Activated CD8-positive, alpha-beta memory T cell treated with anti-CD3 and anti-CD28 coated beads for 24 hours (primary cell): Measurements from ENCODE around the gene BARX1.
"Not testable (repeated sequence)": the region's sequence is repeated elsewhere in the genome, so short reads cannot be mapped to it uniquely, and the experiment has no call there.

Experiments
- DNase-seq: peaks from one replicate; pipeline ENCODE4 v3.0.0-alpha.2; 2020

Gene BARX1

DNA sequence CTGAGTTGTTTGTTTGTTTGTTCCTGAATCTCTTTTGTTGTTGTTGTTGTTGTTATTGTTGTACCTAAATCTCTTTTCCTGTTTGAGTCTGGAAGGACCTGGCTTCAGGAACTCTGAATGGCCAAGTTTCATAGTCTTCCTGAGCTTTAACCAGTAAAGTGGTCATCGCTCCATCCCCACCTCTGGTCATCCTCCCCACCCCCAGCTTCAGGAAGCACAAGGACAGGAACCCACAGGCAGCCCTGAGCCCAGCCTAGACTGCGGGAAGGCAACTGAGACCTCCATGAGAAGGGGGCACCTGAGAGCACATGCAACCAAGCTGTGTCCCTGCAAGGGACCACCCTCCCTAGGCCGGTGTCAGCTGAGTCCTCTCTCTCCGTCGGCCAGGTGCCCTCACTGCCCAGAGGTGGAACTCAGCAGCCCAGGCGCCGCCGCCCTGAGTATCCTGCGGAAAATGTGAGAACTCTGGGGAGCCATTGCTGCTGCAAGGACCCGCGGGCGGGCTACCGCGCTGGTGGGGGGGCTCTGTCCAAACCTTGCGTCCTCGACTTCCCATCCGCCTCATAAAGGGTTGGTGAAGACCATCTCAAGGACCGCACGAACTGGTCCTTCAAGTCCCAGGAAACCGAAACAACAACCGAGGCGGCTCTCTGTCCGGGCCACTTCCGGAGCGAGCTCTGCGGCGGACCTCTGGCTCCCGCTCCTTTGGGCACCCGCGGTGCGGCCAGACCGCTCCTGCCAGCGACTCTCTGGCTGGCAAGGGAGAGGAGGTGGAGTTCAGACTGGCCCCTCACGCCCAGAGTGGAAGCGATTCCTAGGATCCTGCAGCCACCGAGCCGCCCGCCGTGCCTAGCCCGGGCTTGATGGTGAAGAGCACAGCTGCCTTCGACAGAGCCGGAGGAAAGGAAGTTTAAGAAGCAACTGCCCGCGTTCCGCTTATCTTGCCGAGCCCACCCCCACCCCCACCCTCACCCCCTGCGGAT, 4.2 kb downstream of the BARX1 start:
- peak; percentile 65 for DNase-seq

DNA sequence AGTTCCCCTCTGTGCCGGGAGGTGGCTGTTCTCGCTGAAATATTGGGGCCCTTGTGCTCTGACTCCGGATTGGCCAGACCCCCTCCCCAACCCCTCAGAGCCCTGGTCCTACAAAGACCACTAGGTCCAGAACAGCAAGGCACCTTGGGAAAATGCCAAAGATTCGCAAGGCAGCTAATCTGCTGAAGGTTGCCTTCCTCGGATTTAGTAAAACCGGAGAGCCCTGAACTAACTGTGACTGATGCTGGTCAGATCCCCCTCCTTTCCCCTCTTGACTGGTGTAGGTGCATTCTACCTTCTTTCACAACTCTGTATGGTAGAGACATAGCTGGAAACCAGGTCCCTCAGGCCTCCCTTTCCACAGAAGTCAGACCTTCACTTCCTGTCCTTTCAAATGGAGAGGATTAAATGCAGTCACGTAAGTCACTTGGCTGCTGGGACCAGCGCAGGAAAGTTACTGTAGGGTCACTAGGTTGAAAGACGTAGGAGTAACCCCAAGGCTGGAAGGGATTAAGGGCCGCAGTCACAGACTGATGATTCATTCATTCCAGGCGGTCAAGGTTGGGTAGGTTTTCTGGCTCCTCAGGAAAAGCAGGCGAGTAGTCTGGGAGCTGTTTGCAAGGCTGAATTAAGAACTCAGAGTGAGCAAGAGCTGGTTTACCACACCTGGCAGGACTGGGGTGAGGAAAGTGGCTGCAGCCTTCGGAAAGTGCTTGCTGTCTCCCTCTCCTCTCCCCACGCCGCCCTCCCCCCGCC, 5.3 kb downstream of the BARX1 start:
- no peak for DNase-seq

- DNase-seq, result no peak
These were observed 6.0 kb downstream of the BARX1 start for GRCh38 chr9:93949073-93949693.

DNA sequence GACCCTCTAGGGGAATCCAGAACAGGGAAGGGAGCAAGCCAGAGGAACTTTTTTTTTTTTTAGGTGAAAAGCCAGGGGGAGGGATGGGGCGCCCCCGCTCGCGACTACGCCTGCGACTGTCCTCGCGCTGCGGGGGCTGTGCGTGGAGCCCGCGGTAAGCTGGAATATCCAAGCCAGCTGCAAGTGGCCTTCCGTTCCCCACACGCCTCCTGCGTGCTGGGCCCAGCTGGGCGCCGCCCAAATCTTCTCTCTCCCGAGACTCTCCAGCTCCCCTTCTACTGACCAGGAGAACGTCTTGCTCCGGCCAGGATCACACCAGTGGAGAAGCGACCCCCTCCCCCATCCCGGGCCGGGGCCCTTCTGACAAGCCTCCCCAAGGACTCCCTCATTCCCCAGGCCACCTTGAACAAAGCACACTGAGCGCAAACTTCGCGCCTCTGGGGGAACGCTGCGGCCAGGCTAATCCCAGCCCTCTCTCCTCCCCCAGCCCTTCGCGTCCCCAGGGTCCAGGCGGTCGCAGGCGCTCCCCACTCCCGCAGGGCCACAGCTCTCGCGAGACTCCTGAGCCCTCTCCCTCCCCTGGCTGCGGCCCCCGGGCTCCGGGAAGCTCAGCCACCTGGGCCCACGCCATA, 6.6 kb downstream of the BARX1 start:
- DNase-seq, result no peak

- DNase-seq, result no peak
These were observed 7.6 kb downstream of the BARX1 start for GRCh38 chr9:93947409-93948070.

- no peak for DNase-seq
These were observed 8.8 kb downstream of the BARX1 start for GRCh38 chr9:93946338-93946712.

DNA sequence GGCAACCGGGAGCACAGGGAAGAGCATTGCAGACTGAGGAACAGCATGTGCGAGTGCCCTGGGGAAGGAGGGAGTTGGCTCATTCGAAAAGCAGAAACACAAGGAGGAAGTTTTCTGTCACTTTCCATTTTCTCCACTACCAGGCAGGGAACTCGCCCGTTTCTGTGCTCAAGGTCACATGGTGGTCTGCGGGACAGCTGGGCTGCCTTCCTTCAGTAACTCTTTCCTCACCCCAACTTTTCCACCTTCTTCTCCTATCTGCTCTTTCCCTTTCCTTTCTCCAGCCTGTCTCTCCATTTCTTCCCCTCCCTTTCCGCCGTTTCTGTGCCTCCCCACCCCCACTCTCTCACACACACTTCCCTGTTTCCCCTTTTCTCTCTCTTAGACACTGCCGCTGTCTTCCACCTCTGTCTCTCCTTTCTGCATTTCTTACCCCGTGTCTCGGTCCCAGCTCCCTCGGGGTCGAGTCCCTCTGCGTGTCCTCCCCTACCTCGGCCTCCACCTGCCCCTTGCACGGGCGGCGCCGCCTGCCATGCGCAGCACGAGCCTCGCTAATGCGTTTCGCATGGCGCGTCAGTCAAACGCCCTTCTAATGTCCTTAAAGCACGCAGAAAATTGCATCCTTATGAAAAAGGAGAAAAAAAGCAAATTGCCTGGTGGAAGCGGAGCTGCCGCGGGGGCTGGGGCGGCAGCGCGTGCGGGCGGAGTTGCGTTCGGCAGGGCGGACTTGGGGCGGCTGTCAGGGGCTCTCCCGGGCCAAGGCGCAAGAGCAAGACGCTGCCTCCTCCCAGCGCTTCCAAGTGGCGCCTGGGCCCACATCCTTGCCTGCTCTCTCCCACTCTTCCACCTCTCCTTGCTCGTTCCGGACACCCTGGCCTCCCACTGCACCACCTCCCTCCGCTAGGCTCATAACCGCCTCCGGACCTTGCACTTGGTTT, 9.5 kb downstream of the BARX1 start:
- DNase-seq, result no peak

DNA sequence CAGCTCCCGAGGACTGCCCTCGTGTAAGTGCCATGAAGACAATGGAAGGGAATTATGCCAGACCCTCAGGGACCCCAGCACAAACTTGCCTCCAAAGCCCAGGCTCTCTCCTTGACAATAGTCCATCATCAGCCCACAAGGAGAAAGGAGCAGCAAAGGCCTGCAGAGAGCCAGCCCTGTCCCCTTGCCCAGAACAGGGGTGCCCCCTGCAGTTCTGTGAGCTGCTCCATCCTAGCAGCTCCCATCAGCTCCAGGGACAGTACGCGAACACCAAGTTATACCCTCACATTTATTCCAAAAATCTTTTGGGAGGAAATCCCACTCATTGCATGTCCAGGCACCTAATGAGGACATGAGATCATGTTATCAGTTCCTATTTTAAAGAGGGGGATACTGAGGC, 11.1 kb downstream of the BARX1 start:
- no peak for DNase-seq

GRCh38 chr9:93942161-93942560, 13.0 kb downstream of the BARX1 start:
- no peak for DNase-seq

DNA sequence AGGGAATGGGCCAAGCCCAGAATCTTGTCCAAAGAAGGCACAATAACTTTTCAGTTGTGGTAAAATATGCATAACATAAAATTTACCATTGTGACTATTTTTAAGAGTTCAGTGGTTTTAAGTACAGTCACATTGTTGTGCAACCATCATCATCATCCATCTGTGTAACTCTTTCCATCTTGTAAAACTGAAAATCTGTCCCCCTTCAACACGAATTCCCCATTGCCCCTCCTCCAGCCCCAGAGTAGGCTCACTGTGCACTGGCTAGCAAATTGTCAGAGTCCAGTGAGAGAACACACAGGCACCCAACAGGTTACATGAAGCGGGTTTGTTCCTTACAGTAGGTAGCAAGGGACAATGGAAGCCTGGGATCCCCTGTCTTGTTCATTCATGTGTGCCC, 13.7 kb downstream of the BARX1 start:
- no peak for DNase-seq

- DNase-seq, result no peak
These were observed 14.2 kb downstream of the BARX1 start for GRCh38 chr9:93940951-93941350.

- not testable (repeated sequence) for DNase-seq
These were observed 15.6 kb downstream of the BARX1 start for GRCh38 chr9:93939589-93939988.

DNA sequence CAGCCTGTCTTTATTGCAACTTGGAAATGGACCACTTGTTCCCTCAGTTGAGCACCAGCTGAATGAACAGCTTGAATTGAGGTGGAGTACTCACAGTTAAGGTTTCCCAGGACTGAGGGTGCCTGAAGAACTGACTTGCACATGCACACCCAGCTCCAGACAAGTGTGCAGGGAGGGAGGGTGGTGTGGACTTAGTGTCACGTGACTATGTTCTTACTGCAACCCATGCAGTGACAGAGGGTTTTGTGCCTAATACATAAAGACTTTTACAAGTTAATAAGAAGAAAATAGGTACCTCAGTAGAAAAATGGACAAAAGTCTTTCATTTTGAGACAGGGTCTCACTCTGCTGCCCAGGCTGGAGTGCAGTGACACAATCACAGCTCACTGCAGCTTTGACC, 18.0 kb downstream of the BARX1 start:
- DNase-seq, result no peak

DNA sequence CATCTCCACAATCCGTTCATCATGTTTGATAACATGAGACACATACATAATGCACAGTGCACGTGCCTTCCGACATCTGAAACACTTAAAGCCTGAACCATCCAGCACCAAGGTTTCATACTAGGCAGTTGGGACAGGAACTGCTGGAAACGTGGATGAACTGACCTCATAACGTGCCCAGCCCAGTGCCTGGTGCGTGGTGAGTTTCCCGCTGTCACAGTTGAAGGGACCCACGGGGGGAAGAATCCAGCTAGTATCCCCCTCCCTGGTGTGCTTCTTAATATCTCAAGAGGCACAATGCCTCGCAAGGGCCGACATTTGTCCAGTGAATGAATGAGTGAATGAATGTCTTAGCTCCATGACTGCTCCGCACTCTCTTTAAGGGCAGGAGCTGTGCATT, 23.2 kb downstream of the BARX1 start:
- no peak for DNase-seq

- no peak for DNase-seq
These were observed 25.1 kb downstream of the BARX1 start for GRCh38 chr9:93930070-93930469.

DNA sequence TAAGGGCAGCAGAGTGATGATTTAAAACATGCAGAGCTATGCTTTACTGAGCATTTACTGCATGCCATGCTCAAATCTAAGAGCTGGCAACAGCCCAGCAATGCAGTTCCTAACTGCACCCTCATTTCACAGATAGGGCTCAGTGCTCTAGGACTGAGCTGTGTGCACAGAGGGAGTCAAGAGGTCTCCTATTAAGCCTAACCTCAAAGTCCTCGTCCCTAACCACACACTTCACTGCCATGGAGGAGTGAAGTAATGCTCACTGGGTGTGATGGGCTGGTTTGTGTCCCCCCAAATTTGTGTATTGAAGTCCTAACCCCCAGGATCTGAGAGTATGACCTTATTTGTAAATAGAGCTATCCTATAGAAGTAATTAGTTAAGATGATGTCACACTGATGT, 25.9 kb downstream of the BARX1 start:
- no peak for DNase-seq

- no peak for DNase-seq
These were observed 32.6 kb downstream of the BARX1 start for GRCh38 chr9:93922535-93922934.

DNA sequence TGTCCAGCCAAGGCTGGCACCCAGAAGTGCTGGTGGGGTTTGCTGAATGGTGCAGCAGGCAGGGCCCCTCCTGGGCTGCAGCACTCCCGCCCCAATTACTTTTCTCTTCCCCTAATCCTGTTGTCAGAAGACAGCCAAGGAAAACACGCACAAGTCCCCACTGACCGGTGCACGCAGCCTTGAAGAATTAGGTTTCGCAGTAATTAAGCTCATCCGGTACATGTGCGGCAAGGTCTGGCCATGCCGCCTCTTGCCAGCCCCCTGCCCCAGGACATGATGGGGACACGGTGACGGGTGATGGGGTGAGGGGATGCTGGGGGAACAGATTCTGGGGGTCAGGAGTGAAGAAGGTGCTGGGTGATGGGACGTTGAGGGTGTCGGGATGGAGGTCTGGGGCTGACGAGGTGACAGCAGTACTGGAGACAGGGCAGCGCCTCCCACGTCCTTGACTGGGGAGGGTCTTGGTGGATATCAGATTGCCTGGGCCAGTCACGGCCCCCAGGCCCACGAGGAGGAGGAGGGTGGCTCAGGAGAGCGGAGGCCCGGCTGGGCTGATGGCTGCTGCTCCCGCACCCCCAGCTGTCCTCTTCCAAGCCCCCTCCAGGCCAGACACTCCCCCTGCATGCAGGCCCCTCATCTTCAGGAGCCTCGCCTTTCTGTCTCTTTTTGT, 34.9 kb downstream of the BARX1 start:
- DNase-seq, result no peak

DNA sequence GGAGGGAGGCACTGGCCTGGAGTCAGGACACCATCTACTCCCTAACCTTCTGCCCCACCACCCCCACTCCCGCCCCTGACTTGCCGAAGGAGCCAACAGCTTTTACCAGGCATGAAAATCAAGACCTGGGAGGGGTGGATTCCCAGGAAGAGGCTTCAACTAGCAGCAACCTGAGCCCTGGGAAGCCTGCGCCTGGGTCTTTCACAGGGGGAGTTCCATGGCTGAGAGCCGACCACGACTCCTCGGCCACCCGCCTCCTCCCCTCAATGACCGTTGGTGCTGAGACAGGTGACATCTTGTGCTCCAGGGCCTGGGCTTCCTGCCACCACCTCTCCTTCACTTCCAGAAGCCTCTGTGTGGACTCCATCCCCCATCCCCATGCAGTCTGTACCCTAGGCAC, 37.1 kb downstream of the BARX1 start:
- no peak for DNase-seq

- DNase-seq, result no peak
These were observed 37.9 kb downstream of the BARX1 start for GRCh38 chr9:93917121-93917853.
